SK-N-SH treated with all-trans-retinoic acid at 6 μM for 48 hours (cell line): ENCODE measurements around the gene SSR1.

Experiments used
- CSDC2 ChIP-seq: fragments of 250-450 bp; sonication (Bioruptor Pico); IDR thresholded peaks from 2 replicates; pipeline ENCODE4 v1.5.0; 2020; ENCODE audit warnings: mild to moderate bottlenecking, moderate library complexity
- GLIS3 ChIP-seq: fragments of 250-450 bp; sonication (Bioruptor Pico); IDR thresholded peaks from 2 replicates; pipeline ENCODE4 v1.5.0; 2020; ENCODE audit warnings: mild to moderate bottlenecking, moderate library complexity
- ISL1 ChIP-seq: fragments of 250-450 bp; sonication (Bioruptor Pico); IDR thresholded peaks from 2 replicates; pipeline ENCODE4 v2.1.2; 2022; ENCODE audit warnings: mild to moderate bottlenecking, moderate library complexity
- RARB ChIP-seq: fragments of 250-450 bp; sonication (Bioruptor Pico); IDR thresholded peaks from 2 replicates; pipeline ENCODE4 v1.8.0; 2021; ENCODE audit warnings: mild to moderate bottlenecking, moderate library complexity
- ZFP3 ChIP-seq: fragments of 250-450 bp; sonication (Bioruptor Pico); IDR thresholded peaks from 2 replicates; pipeline ENCODE4 v1.5.0; 2020; ENCODE audit warnings: mild to moderate bottlenecking, moderate library complexity
- ZNF70 ChIP-seq: fragments of 450-650 bp; formaldehyde crosslinking; IDR thresholded peaks from 2 replicates; pipeline ENCODE4 v1.5.0; 2020; ENCODE audit warnings: mild to moderate bottlenecking, moderate library complexity
- ZNF8 ChIP-seq: fragments of 450-650 bp; formaldehyde crosslinking; IDR thresholded peaks from 2 replicates; pipeline ENCODE4 v1.5.0; 2020; ENCODE audit warnings: mild to moderate bottlenecking, moderate library complexity
- TF ChIP-seq, protein P1 (sequence below): fragments of 250-450 bp; sonication (Bioruptor Pico); IDR thresholded peaks from 2 replicates; pipeline ENCODE4 v1.5.1; 2021; ENCODE audit warnings: mild to moderate bottlenecking, moderate library complexity

DNA sequence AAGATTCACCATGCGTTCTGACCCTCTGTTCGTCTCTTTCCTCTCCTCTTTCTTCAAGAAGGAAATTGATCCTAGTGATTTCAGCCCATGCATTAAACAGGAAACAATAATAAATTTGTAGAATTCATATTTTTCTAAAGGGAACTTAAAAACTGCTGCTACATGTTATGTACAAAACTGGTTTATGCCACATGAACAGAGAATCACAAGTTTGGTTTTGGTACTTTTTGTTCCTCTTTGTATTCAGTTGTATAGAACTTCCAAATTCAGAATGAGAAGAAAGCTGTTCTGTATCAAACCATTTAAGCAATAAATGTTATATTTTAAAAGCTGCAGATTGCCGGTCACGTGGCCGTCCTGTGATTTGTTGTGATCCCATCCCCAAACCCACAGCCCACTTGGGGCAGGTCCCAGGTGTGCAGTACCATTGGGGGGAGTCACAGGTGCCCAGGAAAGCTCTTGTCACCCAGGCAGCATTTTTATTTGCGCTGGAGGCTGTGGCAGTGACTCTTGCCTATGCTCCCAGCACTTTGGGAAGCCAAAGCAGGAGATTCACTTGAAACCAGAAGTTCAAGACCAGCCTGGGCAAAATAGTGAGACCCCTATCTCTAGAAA lies 61.2 kb downstream of the SSR1 start:
- no peak for TF ChIP-seq GLIS3
- TF ChIP-seq ISL1 (CRISPR knock-in tag) = no peak
- no peak for TF ChIP-seq ZFP3 (CRISPR knock-in tag)
- TF ChIP-seq ZNF8 = no peak
- TF ChIP-seq RARB (CRISPR knock-in tag) = no peak
- TF ChIP-seq ZNF70 (CRISPR knock-in tag) = no peak
- TF ChIP-seq CSDC2 (CRISPR knock-in tag) = no peak
- TF ChIP-seq, protein P1, sequence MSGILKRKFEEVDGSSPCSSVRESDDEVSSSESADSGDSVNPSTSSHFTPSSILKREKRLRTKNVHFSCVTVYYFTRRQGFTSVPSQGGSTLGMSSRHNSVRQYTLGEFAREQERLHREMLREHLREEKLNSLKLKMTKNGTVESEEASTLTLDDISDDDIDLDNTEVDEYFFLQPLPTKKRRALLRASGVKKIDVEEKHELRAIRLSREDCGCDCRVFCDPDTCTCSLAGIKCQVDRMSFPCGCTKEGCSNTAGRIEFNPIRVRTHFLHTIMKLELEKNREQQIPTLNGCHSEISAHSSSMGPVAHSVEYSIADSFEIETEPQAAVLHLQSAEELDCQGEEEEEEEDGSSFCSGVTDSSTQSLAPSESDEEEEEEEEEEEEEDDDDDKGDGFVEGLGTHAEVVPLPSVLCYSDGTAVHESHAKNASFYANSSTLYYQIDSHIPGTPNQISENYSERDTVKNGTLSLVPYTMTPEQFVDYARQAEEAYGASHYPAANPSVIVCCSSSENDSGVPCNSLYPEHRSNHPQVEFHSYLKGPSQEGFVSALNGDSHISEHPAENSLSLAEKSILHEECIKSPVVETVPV (CRISPR knock-in tag) = no peak
